Tibial nerve (tissue), 4 donors: ENCODE results near the gene B3GNT9.

ENCODE experiments used
- EP300 ChIP-seq, 2 donors: sonication (generic); formaldehyde crosslinking; IDR thresholded peaks; one replicate each; pipeline ENCODE4 v1.6.1; 2017; ENCODE audit warnings: antibody characterized with exemption in 2 of 2, mild to moderate bottlenecking in 1 of 2
- POLR2A ChIP-seq, 2 donors: fragments of 450-650 bp; IDR thresholded peaks; one replicate each; pipeline ENCODE4 v1.6.1; 2017; ENCODE audit warnings: antibody characterized with exemption in 2 of 2, mild to moderate bottlenecking in 2 of 2, moderate library complexity in 2 of 2
- TF ChIP-seq, protein P1 (sequence below), 5 experiments: fragments of 200-600 bp in 3 of 5; fragments of 450-650 bp in 2 of 5; sonication (generic) in 3 of 5; IDR thresholded peaks; one replicate each; pipeline ENCODE4 v1.5.1; 2016 to 2019; ENCODE audit warnings: antibody characterized with exemption in 5 of 5, mild to moderate bottlenecking in 3 of 5, moderate library complexity in 2 of 5

DNA sequence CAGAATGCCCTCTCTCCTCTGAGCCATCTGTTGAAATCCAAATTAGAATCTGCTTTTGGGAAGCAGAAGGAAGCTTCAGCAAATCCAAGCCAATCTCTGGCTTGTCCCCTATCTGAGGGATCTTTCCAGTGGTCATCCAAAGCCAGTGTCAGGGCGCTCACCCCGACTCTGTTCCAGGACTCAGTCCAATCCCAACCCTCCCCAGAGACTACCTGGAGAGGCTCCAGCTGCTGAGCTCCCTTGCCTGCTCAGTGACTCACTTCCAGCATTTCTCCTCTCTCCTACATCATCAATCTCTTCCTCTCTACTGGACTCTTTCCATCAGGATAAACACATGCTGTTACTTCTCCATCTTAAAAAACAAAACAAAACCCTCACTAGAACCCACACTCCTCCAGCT lies 30.5 kb upstream of the B3GNT9 start:
- TF ChIP-seq POLR2A (IDR thresholded peaks at IDR 0.05) (no peak), EP300 (IDR thresholded peaks at IDR 0.05) (no peak)
- TF ChIP-seq, protein P1, sequence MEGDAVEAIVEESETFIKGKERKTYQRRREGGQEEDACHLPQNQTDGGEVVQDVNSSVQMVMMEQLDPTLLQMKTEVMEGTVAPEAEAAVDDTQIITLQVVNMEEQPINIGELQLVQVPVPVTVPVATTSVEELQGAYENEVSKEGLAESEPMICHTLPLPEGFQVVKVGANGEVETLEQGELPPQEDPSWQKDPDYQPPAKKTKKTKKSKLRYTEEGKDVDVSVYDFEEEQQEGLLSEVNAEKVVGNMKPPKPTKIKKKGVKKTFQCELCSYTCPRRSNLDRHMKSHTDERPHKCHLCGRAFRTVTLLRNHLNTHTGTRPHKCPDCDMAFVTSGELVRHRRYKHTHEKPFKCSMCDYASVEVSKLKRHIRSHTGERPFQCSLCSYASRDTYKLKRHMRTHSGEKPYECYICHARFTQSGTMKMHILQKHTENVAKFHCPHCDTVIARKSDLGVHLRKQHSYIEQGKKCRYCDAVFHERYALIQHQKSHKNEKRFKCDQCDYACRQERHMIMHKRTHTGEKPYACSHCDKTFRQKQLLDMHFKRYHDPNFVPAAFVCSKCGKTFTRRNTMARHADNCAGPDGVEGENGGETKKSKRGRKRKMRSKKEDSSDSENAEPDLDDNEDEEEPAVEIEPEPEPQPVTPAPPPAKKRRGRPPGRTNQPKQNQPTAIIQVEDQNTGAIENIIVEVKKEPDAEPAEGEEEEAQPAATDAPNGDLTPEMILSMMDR (IDR thresholded peaks at IDR 0.05) = no peak
